H1 (cell line): ENCODE measurements around the gene HPS6.

Source experiments
- BCL11A ChIP-seq, 2 experiments: IDR thresholded peaks; one replicate each; pipeline ENCODE4 v1.6.1; 2011; ENCODE audit warnings: low read depth in 2 of 2, low read length in 2 of 2, mild to moderate bottlenecking in 2 of 2
- CBX5 ChIP-seq: fragments of 300-800, 300-1000 bp; sonication (generic); IDR thresholded peaks from 2 replicates; pipeline ENCODE4 v1.7.1; 2016; ENCODE audit warnings: antibody characterized with exemption, low read length, low read depth
- CHD2 ChIP-seq: IDR thresholded peaks from 2 replicates; pipeline ENCODE4 v1.6.1; 2012; ENCODE audit warnings: low read length, improper control_type of control experiment
- CTCF ChIP-seq, 3 experiments: IDR thresholded peaks; 1 replicate in 2 of 3; 2 replicates in 1 of 3; pipeline versions ENCODE4 v1.5.1 to v1.6.1; 2011; ENCODE audit warnings: low read length in 3 of 3, mild to moderate bottlenecking in 3 of 3, inconsistent platforms in 2 of 3, low read depth in 1 of 3, moderate library complexity in 1 of 3; ENCODE audit not compliant: insufficient read depth in 1 of 3; ENCODE audit errors: control extremely low read depth in 1 of 3
- E2F6 ChIP-seq: IDR thresholded peaks from 2 replicates; pipeline ENCODE4 v1.6.1; 2012; ENCODE audit warnings: inconsistent platforms
- EZH2 ChIP-seq: fragments of 200-600 bp; sonication (generic); IDR thresholded peaks from 2 replicates; pipeline ENCODE4 v1.7.1; 2012; ENCODE audit warnings: low read depth, mild to moderate bottlenecking, moderate library complexity, low read length, inconsistent platforms; ENCODE audit not compliant: severe bottlenecking
- POLR2A ChIP-seq, 2 experiments: IDR thresholded peaks; 1 replicate in 1 of 2; 2 replicates in 1 of 2; pipeline ENCODE4 v1.6.1; 2011; ENCODE audit warnings: low read depth in 2 of 2, low read length in 2 of 2, mild to moderate bottlenecking in 2 of 2; ENCODE audit errors: control extremely low read depth in 1 of 2
- POLR2AphosphoS5 ChIP-seq: IDR thresholded peaks from 2 replicates; pipeline ENCODE4 v1.6.1; 2011; ENCODE audit warnings: low read depth, low read length
- TEAD4 ChIP-seq: IDR thresholded peaks from 2 replicates; pipeline ENCODE4 v1.6.1; 2012; ENCODE audit warnings: low read depth, low read length, inconsistent platforms, mixed read lengths
- YY1 ChIP-seq: IDR thresholded peaks from 2 replicates; pipeline ENCODE4 v1.6.1; 2011; ENCODE audit warnings: low read depth, mild to moderate bottlenecking, low read length

DNA sequence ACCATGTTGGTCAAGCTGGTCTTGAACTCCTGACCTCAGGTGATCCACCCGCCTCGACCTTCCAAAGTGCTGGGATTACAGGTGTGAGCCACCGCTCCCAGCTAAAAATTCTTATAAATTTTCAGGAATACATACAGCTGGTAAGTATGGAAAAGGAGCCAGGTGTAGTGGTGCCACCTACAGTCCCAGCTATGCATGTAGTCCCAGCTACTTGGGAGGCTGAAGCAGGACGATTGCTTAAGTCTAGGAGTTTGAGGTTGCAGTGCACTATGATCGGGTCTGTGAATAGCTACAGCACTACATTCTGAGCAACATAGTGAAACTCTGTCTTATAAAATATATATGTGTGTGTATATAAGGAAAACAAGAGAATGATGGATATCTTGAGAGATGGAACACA, 36.0 kb downstream of the HPS6 start:
- TF ChIP-seq BCL11A (IDR thresholded peaks at IDR 0.05; ENCODE audit: low read depth in 2 of 2, low read length in 2 of 2) (no peak), CTCF (IDR thresholded peaks at IDR 0.05; ENCODE audit: control extremely low read depth in 1 of 3, insufficient read depth in 1 of 3, low read depth in 1 of 3, low read length in 3 of 3) (peak in 2 of 3 experiments; percentile 13 to 28; a peak in 2 of 4 replicates), CBX5 (no peak), YY1 (no peak), POLR2A (IDR thresholded peaks at IDR 0.05; ENCODE audit: control extremely low read depth in 1 of 2, low read depth in 2 of 2, low read length in 2 of 2) (no peak), CHD2 (no peak), POLR2AphosphoS5 (no peak), EZH2 (no peak), TEAD4 (no peak), E2F6 (no peak)
